HG02610 (cell line): Measurements from ENCODE around the gene ZCCHC7.
A peak's percentile ranks its signal among the peaks of the same experiment; 100 is the strongest.
"Not testable (repeated sequence)": the region's sequence is repeated elsewhere in the genome, so short reads cannot be mapped to it uniquely, and the experiment has no call there.

Experiments used
- ATAC-seq: cut with Tn5 transposase; IDR thresholded peaks from one replicate; pipeline ENCODE4 v1.9.1; 2021; ENCODE audit warnings: mild to moderate bottlenecking, moderate library complexity; ENCODE audit not compliant: unreplicated experiment

ZCCHC7 gene

GRCh38 chr9:37290366-37290939 lies 170.1 kb downstream of the ZCCHC7 start:
- ATAC-seq, result no peak

GRCh38 chr9:37290940-37291485 lies 170.6 kb downstream of the ZCCHC7 start:
- ATAC-seq, result peak; percentile 25

- not testable (repeated sequence) for ATAC-seq
These were observed 171.4 kb downstream of the ZCCHC7 start for GRCh38 chr9:37291612-37292238.

- no peak for ATAC-seq
These were observed 172.5 kb downstream of the ZCCHC7 start for GRCh38 chr9:37292896-37293295.

DNA sequence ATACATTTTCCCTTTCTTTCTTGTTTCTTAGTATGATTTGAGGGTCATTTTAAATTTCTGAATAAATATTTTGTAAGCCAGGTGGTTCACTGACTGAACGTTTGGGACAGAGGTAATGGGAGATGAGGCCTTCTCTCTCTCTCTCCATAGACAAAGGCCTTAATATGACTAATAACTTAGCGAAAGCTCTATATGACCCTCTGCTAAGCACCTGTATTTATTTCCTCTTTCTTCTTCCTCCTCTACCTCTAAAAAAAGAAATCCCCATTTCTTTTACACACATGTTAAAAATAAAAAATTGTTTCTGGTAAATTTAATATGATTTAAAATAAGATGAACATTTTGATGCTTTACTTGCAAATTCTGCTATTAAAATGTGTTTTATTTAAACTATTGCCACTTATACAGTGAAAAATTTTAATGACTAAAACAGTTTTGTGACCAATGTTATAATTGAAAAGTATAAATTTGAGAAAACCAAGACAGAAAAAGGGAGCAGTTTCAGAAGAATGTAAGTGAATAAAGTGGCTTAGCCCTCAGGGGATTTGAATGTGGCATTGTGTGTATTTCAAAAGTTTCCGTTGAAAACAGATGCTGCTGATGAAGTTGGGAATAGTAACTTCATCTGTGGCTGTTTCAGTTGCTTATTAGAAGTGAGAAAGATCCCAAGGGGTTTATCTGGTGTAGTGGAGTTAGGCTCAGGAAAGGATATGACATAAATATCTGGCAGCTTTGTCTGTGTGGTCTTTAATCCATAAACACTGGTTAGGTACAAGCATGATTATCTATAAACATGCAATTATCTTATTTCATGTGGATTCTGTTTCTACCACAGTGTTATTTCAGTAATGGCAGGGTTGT lies 173.5 kb downstream of the ZCCHC7 start:
- ATAC-seq, result peak; percentile 78

DNA sequence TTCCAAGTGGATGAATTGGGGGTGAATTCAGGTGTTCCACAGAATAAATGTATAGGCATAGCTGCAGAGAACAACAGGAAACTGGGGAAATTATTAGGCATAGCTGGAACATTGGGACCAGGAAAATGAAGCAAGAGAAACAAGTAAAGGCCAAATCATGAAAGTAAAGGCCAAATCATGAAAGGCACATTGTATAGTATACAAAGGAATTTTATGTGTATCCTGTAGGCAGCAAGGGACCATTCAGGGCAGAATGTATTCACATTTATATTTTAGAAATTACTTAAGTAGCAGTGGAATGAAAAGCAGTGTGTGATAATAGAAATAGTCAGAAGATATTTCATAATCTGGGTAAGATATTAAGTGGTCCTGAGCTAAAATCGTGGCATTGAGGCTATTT lies 174.8 kb downstream of the ZCCHC7 start:
- ATAC-seq, result no peak

DNA sequence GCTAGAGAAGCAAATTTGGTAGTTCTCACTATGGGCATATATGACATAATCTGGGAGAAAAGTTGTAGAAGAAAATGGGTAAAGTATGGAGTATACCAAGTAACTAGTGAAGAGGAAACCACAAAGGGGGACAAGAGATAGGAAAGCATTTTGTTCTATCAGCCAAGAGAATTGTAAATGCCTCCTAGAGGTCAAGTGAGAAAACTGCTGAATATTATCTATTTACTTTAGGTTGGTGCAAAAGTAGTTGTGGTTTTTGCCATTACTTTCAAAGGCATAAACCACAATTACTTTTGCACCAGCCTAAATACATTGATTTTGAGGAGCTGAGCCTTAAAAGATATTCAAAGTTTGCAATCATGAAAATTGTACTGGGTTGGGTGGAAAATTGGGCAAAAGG lies 175.4 kb downstream of the ZCCHC7 start:
- ATAC-seq, result no peak

GRCh38 chr9:37297592-37297991 lies 177.2 kb downstream of the ZCCHC7 start:
- ATAC-seq, result no peak

GRCh38 chr9:37300620-37301019 lies 180.2 kb downstream of the ZCCHC7 start:
- no peak for ATAC-seq

GRCh38 chr9:37301042-37301853 lies 180.9 kb downstream of the ZCCHC7 start:
- no peak for ATAC-seq

- no peak for ATAC-seq
These were observed 181.4 kb downstream of the ZCCHC7 start for GRCh38 chr9:37301854-37302172.

- peak; percentile 85 for ATAC-seq
These were observed 181.9 kb downstream of the ZCCHC7 start for GRCh38 chr9:37302277-37302676.

DNA sequence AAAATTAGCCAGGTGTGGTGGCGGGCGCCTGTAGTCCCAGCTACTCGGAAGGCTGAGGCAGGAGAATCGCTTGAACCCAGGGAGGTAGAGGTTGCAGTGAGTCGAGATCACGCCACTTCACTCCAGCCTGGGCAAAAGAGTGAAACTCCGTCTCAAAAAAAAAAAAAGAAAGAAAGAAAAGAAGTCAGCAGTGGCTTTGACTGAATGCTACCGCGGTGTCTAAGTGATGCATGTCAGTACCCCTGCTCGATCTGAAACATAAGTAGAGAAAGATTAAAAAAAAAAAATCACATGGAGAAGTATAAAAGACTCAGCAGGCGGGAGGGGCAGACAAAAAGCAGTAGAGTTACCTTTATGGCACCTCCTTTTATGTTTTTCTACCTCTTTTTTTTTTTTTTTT lies 182.9 kb downstream of the ZCCHC7 start:
- ATAC-seq, result not testable (repeated sequence)

DNA sequence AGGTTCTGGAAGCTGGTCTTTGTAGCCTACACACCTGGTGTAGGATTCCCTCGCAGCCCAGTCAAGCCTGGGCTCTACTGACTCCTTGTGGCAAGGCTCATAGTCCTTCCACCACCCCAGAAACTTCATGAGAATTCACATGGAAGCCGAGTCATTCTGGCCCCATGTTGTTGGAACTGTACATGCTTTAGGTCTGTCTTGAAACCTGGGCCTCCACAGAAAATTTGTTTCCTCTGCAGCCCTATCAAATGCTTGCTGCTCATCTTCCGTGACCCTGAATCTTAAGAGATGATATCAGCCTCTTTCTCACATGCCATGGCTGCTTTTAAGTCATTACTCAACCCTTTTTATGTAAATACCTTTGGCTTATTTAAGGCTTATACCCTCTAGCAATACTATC lies 188.8 kb downstream of the ZCCHC7 start:
- peak; percentile 87 for ATAC-seq

DNA sequence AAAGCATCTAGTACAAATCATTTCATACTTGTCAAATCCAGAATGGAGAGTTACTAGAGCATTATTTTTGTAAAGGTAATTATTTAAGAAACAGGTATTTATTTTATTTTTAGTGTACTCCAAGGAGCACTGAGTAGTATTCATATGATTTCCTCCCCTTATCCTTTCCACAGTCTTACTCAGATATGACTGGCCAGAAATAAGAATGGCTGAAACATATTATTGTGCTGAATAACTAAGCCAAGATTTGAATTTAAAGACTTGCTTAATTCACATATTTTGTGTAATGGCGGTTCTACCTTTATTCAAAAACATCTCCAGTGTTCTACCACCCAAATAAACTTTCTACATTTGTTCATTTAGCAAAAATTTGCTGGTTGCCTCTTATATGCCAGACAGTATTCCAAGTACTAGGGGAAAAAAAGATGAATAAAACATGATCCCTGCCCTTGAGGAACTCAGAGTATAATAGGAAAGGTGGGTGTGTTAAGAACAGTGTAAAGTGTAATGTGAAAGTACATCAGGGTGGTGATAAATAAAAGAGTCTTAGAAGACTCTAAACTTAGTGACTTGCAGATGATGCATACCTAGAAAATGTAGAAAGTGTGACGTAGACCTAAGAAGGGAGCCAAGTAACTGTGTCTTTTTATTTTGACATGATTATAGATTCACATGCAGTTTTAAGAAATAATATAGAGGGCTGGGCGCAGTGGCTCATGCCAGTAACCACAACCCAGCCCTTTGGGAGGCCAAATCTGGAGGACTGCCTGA lies 191.7 kb downstream of the ZCCHC7 start:
- ATAC-seq, result no peak

GRCh38 chr9:37324261-37324683 lies 203.9 kb downstream of the ZCCHC7 start:
- ATAC-seq, result peak; percentile 72

DNA sequence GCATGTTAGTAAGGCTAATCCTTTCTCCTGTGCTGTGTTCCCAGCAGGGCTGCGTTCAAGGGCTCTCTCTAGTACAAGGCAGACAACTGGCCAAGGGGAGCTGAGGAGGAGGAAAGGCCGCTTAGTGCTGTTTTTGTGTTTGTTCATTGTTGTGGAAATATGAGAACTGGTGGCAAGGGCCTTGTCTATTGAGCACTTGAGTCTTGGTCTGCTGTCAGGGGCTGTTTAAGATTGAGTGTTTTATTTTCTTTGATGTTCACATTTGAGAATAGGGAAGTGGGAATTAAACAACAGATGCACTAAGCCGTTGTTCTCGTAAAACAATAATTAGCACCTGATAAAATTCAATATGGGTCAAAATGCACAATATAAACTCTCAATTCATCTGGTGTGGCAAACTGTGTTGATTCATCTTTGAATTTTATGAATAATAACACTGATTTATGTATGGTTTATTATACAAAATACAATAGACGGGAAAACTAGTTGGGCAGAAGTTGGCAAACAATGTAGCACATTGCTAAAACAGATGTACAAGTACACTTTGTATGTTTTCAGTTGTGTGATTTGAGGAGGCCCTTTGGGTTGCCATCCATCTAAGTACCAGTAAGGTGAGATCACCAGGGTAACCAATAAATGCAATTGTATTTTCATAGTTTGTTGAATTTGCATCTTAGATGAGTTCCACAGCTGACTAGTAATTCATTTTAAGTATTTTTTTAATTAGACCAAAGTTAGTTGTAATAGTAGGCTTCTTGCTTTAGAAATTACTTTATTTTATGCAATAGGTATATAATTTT lies 204.5 kb downstream of the ZCCHC7 start:
- peak; percentile 41 for ATAC-seq

DNA sequence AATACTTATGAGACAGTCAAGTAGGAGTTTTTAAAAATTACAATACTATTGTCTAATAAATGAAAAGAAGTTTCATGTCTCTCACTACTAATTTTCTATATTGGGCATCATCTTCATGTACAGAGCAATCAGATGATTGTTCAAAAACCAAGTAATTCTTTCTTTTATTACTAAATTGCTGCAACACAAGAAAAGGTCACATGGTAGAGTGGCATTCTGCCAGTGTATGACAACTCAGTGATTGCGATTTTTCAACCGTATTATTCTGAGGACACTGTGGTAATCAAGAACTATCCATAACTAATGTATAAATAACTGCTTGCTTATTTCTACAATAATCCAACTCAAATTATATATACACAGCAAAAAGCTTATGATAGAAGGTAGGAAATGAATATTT lies 205.4 kb downstream of the ZCCHC7 start:
- ATAC-seq, result no peak

DNA sequence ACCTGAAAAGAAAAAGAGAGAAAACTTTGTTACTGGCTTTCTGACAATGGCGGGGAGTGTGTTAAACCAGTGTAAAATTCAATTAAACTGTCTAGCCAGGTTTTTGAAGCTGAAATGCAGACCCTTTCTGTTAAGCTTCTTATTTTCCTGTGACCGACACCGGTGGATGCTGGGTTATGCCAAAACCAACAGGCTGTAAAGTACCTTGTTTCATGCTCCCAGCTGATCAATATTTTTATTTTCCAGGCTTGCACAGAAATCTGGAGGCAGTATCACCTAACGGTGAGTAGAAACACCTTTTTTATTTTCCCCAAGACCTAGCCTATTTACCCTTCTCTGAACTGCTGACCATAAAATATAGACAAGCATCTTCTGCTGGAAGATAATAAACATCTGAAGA lies 207.2 kb downstream of the ZCCHC7 start:
- no peak for ATAC-seq
